Lung (tissue), 12 donors: ENCODE measurements around the gene LAIR1. TPM values are rescaled to one million over a fixed set of nuclear protein-coding genes. Genes with fewer than 3 reads are reported as not detected.

Experiments
- ATAC-seq: fragments of 200-7000 bp; cut with Tn5 transposase; one replicate; pipeline ENCODE4 v1.9.1; 2020; ENCODE audit warnings: moderate number of reproducible peaks; ENCODE audit not compliant: insufficient read depth, low FRiP score
- DNase-seq, 3 donors: peaks; one replicate each; pipeline ENCODE4 v3.0.0-alpha.2; 2013 to 2017
- H3K27ac ChIP-seq, 2 donors: one replicate each; pipeline ENCODE4 v1.5.1; 2013; ENCODE audit warnings: mild to moderate bottlenecking in 2 of 2, moderate library complexity in 2 of 2, control low read depth in 1 of 2, inconsistent platforms in 1 of 2, low read depth in 1 of 2, low read length in 1 of 2
- H3K27me3 ChIP-seq, 3 donors: one replicate each; pipeline ENCODE4 v1.5.1; 2013; ENCODE audit warnings: low read length in 2 of 3; ENCODE audit not compliant: control insufficient read depth in 3 of 3, insufficient read depth in 3 of 3
- H3K36me3 ChIP-seq, 4 donors: one replicate each; pipeline ENCODE4 v1.5.1; 2013; ENCODE audit warnings: low read length in 4 of 4, mild to moderate bottlenecking in 1 of 4, moderate library complexity in 1 of 4; ENCODE audit not compliant: control insufficient read depth in 4 of 4, insufficient read depth in 4 of 4
- H3K4me1 ChIP-seq, 5 donors: one replicate each; pipeline ENCODE4 v1.5.1; 2013; ENCODE audit warnings: low read length in 5 of 5, mild to moderate bottlenecking in 2 of 5, moderate library complexity in 1 of 5; ENCODE audit not compliant: control insufficient read depth in 5 of 5, insufficient read depth in 5 of 5
- H3K4me3 ChIP-seq: one replicate; pipeline ENCODE4 v1.5.1; 2013; ENCODE audit warnings: mild to moderate bottlenecking, control low read depth, moderate library complexity
- H3K9ac ChIP-seq, 2 donors: one replicate each; pipeline ENCODE4 v1.5.1; 2013; ENCODE audit warnings: low read length in 2 of 2, control low read depth in 1 of 2; ENCODE audit not compliant: insufficient read depth in 1 of 2
- H3K9me3 ChIP-seq, 4 donors: one replicate each; pipeline ENCODE4 v1.5.1; 2013; ENCODE audit warnings: low read length in 3 of 4, mild to moderate bottlenecking in 1 of 4, moderate library complexity in 1 of 4; ENCODE audit not compliant: control insufficient read depth in 4 of 4, insufficient read depth in 3 of 4
- CTCF ChIP-seq: IDR thresholded peaks from 2 replicates; pipeline ENCODE4 v1.5.1; 2012; ENCODE audit warnings: mild to moderate bottlenecking; ENCODE audit errors: control extremely low read depth, extremely low read depth
- WGBS, 2 donors: extraction: QIAGEN DNeasy Blood & Tissue Kit; methylation state at CpG; one replicate each; pipeline ENCODE4 v1.1.7; 2013; 5-methylcytosine and 5-hydroxymethylcytosine counted together
- polyA plus RNA-seq, 2 donors: library from polyadenylated mRNA; stranded (reverse); fragments of 200-250 nt; gene quantifications; one replicate each; pipeline ENCODE4 v1.2.1, GENCODE V29; 2013
- total RNA-seq, 2 donors: library from RNA; depleted of rRNA in 1 of 2; stranded (reverse); fragments of >200 nt in 1 of 2; gene quantifications; one replicate each; pipeline ENCODE4 v1.2.1, GENCODE V29; 2014 to 2021
- donor health status: control.
- donor health status: control.
- donor health status: Bipolar disorder and iron deficiency.
- donor health status: healthy.
- donor health status: DM: yes; HTN: yes; CAD: no.

The LAIR1 gene
- total and polyA plus RNA-seq, 4 donors = 27.4 to 253 (median 77.1) TPM

DNA sequence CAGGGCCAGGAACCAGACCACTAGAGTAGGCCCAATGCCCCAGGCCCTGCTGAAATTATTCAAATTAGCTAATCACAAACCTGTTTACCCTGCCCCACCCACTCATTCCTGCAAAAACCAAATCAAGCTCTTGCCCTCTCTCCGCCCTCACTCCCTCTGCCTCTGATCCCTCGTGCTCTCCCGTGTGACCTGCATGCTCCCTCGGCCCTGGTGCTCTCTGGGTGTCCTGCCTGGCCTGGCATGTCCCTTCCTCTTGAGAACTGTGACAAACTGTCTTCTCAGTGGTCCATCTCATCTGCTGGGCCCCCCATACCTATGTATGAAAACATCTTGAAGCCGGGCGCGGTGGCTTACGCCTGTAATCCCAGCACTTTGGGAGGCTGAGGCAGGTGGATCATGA is 38.3 kb upstream of the LAIR1 start:
- ATAC-seq (no peak), DNase-seq (no peak)
- no peaks in the 10 kb centered on the region for H3K27me3 ChIP-seq
- no peaks in the 10 kb centered on the region for H3K9me3 ChIP-seq
- no peaks in the 10 kb centered on the region for H3K36me3 ChIP-seq
- no peak overlapping the region for H3K9ac ChIP-seq
- no peak for TF ChIP-seq CTCF
- no peak overlapping the region for H3K4me3 ChIP-seq
- no peak overlapping the region for H3K27ac ChIP-seq
- H3K4me1 ChIP-seq = no peaks in the 10 kb centered on the region
- 89% methylated on average over 8 of the region's 8 CpGs for WGBS, 2 donors

DNA sequence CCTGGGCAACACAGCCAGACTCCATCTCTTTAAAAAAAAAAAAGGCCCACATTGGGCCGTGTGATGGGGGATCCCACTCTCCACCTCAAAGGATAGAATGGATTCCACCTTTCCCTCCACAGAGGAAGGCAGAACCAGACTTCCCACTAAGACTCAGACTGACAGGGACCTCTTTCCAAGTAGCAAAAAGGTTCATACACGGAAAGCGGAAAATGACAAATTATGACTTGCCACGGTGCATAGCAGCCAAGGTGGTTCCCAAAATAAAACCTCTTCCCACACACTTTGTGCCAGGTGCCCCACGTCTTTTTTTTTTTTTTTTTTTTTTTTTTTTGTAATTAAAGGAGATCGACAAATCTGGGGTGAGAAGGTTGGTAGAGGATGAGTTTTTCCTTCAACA is 36.2 kb upstream of the LAIR1 start:
- no peak for DNase-seq
- H3K4me1 ChIP-seq = no peaks in the 10 kb centered on the region
- TF ChIP-seq CTCF = no peak
- H3K27me3 ChIP-seq = no peaks in the 10 kb centered on the region
- no peak overlapping the region for H3K9ac ChIP-seq
- no peak overlapping the region for H3K27ac ChIP-seq
- no peak overlapping the region for H3K4me3 ChIP-seq
- H3K36me3 ChIP-seq = no peaks in the 10 kb centered on the region
- no peak for ATAC-seq
- 80 to 88% methylated on average over 6 of the region's 6 CpGs for WGBS, 2 donors
- peaks cover 0 to 3% (median 0%) of the 10 kb centered on the region in 4 donors for H3K9me3 ChIP-seq

GRCh38 chr19:54399189-54399588 is 34.5 kb upstream of the LAIR1 start:
- Histone ChIP-seq H3K9ac (no peak overlapping the region), H3K27ac (no peak overlapping the region), H3K9me3 (peaks cover 0 to 3% (median 0%) of the 10 kb centered on the region in 4 donors), H3K36me3 (no peaks in the 10 kb centered on the region), H3K4me1 (no peaks in the 10 kb centered on the region), H3K27me3 (no peaks in the 10 kb centered on the region), H3K4me3 (no peak overlapping the region)
- WGBS, 2 donors = 55 to 84% methylated on average over 2 of the region's 2 CpGs
- ATAC-seq (no peak), DNase-seq (peak; percentile 21 to 73 (median 50))
- no peak for TF ChIP-seq CTCF

- DNase-seq (no peak), ATAC-seq (no peak)
- H3K4me3 ChIP-seq = no peak overlapping the region
- no peak overlapping the region for H3K9ac ChIP-seq
- H3K4me1 ChIP-seq = no peaks in the 10 kb centered on the region
- H3K36me3 ChIP-seq = no peaks in the 10 kb centered on the region
- 76 to 82% methylated on average over 8 of the region's 8 CpGs for WGBS, 2 donors
- peaks cover 0 to 5% (median 0%) of the 10 kb centered on the region in 3 donors for H3K27me3 ChIP-seq
- H3K9me3 ChIP-seq = peaks cover 0 to 3% (median 0%) of the 10 kb centered on the region in 4 donors
- no peak overlapping the region for H3K27ac ChIP-seq
- TF ChIP-seq CTCF = no peak
These were observed 31.0 kb upstream of the LAIR1 start for GRCh38 chr19:54395685-54396084.
